ENCODE results near the gene JAG2. TPM values are rescaled to one million over a fixed set of nuclear protein-coding genes. Genes with fewer than 3 reads are reported as not detected.
"Not testable (repeated sequence)": the region's sequence is repeated elsewhere in the genome, so short reads cannot be mapped to it uniquely, and the experiment has no call there.

The JAG2 gene
- total RNA-seq, 1 donor from 2014 or later = 26.1 TPM

DNA sequence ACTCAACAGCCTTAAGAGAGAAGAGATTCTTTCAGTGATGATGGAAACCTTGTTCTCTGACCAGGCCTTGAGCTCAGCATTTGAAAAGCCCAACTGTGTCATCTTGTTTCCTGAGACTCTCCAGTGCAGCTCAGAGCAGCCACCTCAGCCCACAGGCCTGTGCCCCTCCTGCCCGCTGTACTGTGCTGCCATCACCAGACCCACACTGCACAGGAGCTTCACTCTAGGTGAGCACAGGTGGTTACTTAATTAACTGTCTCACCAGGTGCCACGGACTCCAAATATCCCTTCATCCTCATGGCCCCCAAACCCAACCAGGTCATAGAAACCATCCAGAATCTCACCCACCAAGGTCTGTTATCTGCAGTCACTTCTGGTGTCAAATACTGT is 51.3 kb downstream of the JAG2 start:
- TF ChIP-seq, protein P1, sequence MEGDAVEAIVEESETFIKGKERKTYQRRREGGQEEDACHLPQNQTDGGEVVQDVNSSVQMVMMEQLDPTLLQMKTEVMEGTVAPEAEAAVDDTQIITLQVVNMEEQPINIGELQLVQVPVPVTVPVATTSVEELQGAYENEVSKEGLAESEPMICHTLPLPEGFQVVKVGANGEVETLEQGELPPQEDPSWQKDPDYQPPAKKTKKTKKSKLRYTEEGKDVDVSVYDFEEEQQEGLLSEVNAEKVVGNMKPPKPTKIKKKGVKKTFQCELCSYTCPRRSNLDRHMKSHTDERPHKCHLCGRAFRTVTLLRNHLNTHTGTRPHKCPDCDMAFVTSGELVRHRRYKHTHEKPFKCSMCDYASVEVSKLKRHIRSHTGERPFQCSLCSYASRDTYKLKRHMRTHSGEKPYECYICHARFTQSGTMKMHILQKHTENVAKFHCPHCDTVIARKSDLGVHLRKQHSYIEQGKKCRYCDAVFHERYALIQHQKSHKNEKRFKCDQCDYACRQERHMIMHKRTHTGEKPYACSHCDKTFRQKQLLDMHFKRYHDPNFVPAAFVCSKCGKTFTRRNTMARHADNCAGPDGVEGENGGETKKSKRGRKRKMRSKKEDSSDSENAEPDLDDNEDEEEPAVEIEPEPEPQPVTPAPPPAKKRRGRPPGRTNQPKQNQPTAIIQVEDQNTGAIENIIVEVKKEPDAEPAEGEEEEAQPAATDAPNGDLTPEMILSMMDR (IDR thresholded peaks at IDR 0.05; ENCODE audit: borderline replicate concordance) = no peak
- Histone ChIP-seq H3K27ac (replicated peaks) (no peak overlapping the region), H3K9me3 (replicated peaks) (peaks cover 25% of the 10 kb centered on the region), H3K36me3 (no peaks in the 10 kb centered on the region), H3K4me3 (no peak overlapping the region), H3K4me1 (no peaks in the 10 kb centered on the region), H3K27me3 (ENCODE audit: low read depth) (peaks cover 9% of the 10 kb centered on the region)
- intact Hi-C loops (cut with micrococcal nuclease) = no loop called here
- DNase-seq = no peak

DNA sequence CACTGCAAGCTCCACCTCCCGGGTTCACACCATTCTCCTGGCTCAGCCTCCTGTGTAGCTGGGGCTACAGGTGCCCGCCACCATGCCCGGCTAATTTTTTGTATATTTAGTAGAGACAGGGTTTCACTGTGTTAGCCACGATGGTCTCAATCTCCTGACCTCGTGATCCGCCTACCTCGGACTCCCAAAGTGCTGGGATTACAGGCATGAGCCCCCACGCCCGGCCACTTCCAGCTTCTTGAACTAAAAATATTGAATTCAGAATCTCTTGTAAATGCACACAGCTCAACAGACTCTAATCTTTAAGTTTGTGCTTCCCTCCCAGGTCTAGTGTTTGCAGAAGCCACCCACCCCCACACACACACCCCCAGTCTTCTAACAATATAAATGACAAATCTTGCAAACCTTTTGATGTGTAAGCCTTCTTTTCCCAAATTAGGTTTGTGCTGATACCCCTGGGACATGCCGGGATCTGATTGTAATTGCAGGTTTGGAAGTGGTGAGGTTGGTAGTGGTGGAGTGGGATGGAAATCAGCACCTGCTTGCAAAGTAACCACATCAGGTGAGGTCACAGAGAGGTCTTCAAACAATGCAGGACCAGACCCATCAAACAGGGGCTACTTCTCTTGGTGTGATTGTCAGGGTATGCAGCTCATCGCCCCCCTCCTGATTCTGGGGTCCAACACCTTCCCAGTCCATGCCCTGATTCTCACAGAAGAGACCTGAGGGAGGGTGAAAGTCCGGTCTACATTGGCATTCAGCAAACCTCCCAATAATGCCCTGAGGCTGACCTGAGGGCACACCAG is 51.9 kb downstream of the JAG2 start:
- Histone ChIP-seq H3K27ac (replicated peaks) (no peak overlapping the region), H3K9me3 (replicated peaks) (peaks cover 19% of the 10 kb centered on the region), H3K4me3 (no peak overlapping the region), H3K4me1 (no peaks in the 10 kb centered on the region), H3K36me3 (no peaks in the 10 kb centered on the region), H3K27me3 (ENCODE audit: low read depth) (peaks cover 9% of the 10 kb centered on the region)
- TF ChIP-seq, protein P1 (IDR thresholded peaks at IDR 0.05; ENCODE audit: borderline replicate concordance) = no peak
- intact Hi-C loops (cut with micrococcal nuclease) = no loop called here
- no peak for DNase-seq

DNA sequence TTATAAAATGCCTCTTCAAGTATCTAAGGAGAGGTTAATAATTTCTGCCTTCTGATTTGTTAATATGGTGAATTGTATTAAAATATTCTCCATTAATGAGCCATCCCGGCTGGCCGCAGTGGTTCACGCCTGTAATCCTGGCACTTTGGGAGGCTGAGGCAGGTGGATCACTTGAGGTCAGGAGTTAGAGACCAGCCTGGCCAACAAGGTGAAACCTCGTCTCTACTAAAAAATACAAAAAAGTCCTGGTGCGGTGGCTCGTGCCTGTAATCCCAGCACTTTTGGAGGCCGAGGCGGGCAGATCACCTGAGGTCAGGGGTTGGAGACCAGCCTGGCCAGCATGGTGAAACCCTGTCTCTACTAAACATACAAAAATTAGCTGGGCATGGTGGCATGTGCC is 59.3 kb downstream of the JAG2 start:
- H3K4me3 ChIP-seq; DNase-seq; intact Hi-C loops (cut with micrococcal nuclease); H3K27ac ChIP-seq (replicated peaks); H3K36me3 ChIP-seq; H3K9me3 ChIP-seq (replicated peaks); H3K4me1 ChIP-seq: not testable (repeated sequence)
- H3K27me3 ChIP-seq (ENCODE audit: low read depth) = peaks cover 21% of the 10 kb centered on the region

DNA sequence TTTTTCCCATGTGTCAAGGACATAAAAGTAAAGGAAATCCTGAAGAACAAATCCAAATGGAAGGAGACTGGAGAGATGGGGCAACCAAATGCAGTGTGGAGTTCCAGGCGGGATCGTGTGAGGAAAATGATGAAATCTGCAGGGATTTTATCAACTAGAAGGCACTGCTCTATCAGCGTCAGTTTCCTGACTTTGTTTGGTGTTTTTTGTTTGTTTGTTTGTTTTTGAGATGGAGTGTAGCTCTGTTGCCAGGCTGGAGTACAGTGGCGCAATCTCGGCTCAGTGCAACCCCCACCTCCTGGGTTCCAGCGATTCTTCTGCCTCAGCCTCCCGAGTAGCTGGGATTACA is 60.1 kb downstream of the JAG2 start:
- Histone ChIP-seq H3K36me3 (no peaks in the 10 kb centered on the region), H3K9me3 (replicated peaks) (peaks cover 9% of the 10 kb centered on the region), H3K27me3 (ENCODE audit: low read depth) (peaks cover 28% of the 10 kb centered on the region), H3K4me3 (no peak overlapping the region), H3K27ac (replicated peaks) (no peak overlapping the region), H3K4me1 (no peaks in the 10 kb centered on the region)
- TF ChIP-seq, protein P1 (IDR thresholded peaks at IDR 0.05; ENCODE audit: borderline replicate concordance) = no peak
- intact Hi-C loops (cut with micrococcal nuclease) = no loop called here
- no peak for DNase-seq

DNA sequence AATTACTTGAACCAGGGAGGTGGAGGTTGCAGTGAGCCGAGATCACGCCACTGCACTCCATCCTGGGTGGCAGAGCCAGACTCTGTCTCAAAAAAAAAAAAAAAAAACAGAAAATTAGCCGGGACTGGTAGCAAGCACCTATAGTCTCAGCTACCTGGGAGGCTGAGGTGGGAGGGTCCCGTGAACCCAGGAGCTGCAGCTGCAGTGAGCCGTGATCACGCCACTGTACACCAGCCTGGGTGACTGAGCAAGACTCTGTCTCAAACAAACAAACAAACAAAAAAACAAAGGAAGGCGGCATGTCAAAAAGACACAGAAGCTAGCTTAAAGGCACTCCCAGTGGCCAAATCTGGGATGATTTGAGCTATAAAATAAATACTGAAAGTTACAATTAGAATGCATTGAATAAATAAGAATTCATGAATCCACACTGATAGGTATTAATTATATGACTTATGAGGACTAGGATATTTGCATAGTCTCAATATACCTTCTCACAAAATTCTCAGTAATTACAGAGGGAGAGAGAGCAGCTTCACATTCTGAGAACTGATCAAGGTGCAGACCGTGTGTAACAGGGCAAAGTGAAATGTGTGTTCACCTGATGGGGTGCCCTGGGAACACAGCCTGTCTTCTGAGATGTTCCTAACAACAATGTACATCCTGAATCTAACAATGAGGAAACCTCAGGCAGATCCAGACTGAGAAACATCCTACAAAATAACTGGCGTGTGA is 60.6 kb downstream of the JAG2 start:
- no peaks in the 10 kb centered on the region for H3K36me3 ChIP-seq
- intact Hi-C loops (cut with micrococcal nuclease) = no loop called here
- H3K4me3 ChIP-seq = no peak overlapping the region
- no peaks in the 10 kb centered on the region for H3K4me1 ChIP-seq
- no peak overlapping the region for H3K27ac ChIP-seq (replicated peaks)
- peaks cover 11% of the 10 kb centered on the region for H3K9me3 ChIP-seq (replicated peaks)
- no peak for DNase-seq
- peaks cover 33% of the 10 kb centered on the region for H3K27me3 ChIP-seq (ENCODE audit: low read depth)
- TF ChIP-seq, protein P1 (IDR thresholded peaks at IDR 0.05; ENCODE audit: borderline replicate concordance) = no peak

DNA sequence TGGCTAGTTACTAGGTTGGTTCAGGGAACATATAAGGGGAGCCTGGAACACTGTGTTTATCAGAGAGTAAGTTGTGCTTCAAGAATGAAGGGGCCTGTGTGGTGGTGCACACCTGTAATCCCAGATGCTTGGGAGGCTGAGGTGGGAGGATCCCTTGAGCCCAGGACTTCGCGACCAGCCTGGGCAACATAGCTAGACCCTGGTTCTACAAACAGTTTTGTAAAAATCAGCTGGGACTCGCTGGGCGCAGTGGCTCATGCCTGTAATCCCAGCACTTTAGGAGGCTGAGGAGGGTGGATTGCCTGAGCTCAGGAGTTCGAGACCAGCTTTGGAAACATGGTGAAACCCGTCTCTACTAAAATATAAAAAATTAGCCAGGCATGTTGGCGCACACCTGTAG is 61.2 kb downstream of the JAG2 start:
- Histone ChIP-seq H3K27me3 (ENCODE audit: low read depth) (peaks cover 39% of the 10 kb centered on the region), H3K27ac (replicated peaks) (no peak overlapping the region), H3K4me1 (no peaks in the 10 kb centered on the region), H3K9me3 (replicated peaks) (peaks cover 11% of the 10 kb centered on the region), H3K4me3 (no peak overlapping the region), H3K36me3 (no peaks in the 10 kb centered on the region)
- no peak for DNase-seq
- TF ChIP-seq, protein P1 (IDR thresholded peaks at IDR 0.05; ENCODE audit: borderline replicate concordance) = no peak
- intact Hi-C loops (cut with micrococcal nuclease) = no loop called here

Measured in left ventricle myocardium inferior (tissue), 1 donor.